ENCODE measurements around the gene RNF220. TPM values are rescaled to one million over a fixed set of nuclear protein-coding genes. Genes with fewer than 3 reads are reported as not detected.
A peak's percentile ranks its signal among the peaks of the same experiment; 100 is the strongest.

The RNF220 gene
- total RNA-seq, 2 donors from 2014 or later: 85.4 to 124 TPM

DNA sequence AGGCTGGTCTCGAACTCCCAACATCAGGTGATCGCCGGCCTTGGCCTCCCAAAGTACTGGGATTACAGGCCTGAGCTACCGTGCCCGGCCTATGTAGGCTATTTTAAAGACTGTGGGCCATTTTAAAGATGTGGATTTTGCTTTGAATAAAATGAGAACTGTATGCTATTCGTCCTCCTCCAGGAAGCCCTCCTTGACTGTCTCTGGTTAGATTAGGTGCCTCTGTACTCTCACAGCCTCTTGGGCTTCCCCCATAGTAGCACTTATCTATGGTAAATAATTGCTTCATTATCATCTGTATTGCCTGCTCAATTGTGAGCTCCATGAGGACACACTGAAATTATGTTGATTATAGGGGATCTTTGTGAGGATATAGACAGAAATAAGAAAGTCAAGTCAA, 29.5 kb upstream of the RNF220 start:
- no peak overlapping the region for H3K27ac ChIP-seq
- H3K4me3 ChIP-seq: no peak overlapping the region
- intact Hi-C loops (cut with DNase I): loop anchor here (10.0 kb wide), 1 partner anchor 269 kb away; no protein-coding TSS in a partner anchor
- no peaks in the 10 kb centered on the region for H3K4me1 ChIP-seq
- no peaks in the 10 kb centered on the region for H3K27me3 ChIP-seq
- no peak for TF ChIP-seq POLR2A (IDR thresholded peaks at IDR 0.05)
- TF ChIP-seq CTCF (IDR thresholded peaks at IDR 0.05): no peak
- 86 to 89% methylated on average over 6 of the region's 6 CpGs for WGBS, 2 donors
- no peaks in the 10 kb centered on the region for H3K9me3 ChIP-seq
- no peaks in the 10 kb centered on the region for H3K36me3 ChIP-seq (replicated peaks in 1 of 2; ENCODE audit: insufficient read depth in 1 of 2, low read depth in 2 of 2)
- ATAC-seq (no peak), DNase-seq (no peak)

GRCh38 chr1:44377925-44378784, 26.9 kb upstream of the RNF220 start:
- DNase-seq: peak; percentile 49 to 65 (median 56)
- H3K9me3 ChIP-seq: no peaks in the 10 kb centered on the region
- H3K27me3 ChIP-seq: no peaks in the 10 kb centered on the region
- H3K4me1 ChIP-seq: no peaks in the 10 kb centered on the region
- H3K36me3 ChIP-seq (replicated peaks in 1 of 2; ENCODE audit: insufficient read depth in 1 of 2, low read depth in 2 of 2): no peaks in the 10 kb centered on the region
- no peak overlapping the region for H3K27ac ChIP-seq
- intact Hi-C loops (cut with DNase I): loop anchor here (10.0 kb wide), 1 partner anchor 267 kb away; no protein-coding TSS in a partner anchor
- 54 to 61% methylated on average over 12 of the region's 12 CpGs for WGBS, 2 donors
- peak; percentile 50 to 76 (median 64) for TF ChIP-seq CTCF (IDR thresholded peaks at IDR 0.05)
- TF ChIP-seq POLR2A (IDR thresholded peaks at IDR 0.05): no peak
- no peak overlapping the region for H3K4me3 ChIP-seq
- no peak for ATAC-seq

DNA sequence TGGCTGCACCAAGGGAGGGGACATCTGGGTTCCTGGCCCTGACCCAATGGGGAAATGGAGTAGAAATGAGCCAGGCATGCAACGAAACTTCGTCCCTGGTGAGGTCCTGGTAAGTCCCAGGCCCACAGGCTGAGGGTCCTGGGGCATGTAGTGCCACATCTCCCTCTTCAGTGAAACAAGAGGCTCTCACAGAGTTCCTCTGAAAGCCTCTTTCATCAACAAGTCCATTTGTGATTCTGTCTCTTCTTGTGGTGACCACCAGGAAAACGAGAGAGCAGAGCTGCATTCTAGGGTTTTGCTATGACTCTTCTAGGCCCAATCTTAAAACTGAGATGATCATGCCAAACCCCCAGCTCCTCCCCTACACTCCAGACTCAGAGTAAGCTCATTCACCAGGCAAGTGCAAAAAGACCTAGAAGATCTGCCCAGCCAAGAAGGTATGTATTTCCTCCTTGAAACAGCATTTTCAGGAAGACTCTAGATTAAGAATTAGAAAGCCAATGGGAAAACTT, 24.3 kb upstream of the RNF220 start:
- no peak for DNase-seq
- no peak overlapping the region for H3K4me3 ChIP-seq
- no peaks in the 10 kb centered on the region for H3K36me3 ChIP-seq (replicated peaks in 1 of 2; ENCODE audit: insufficient read depth in 1 of 2, low read depth in 2 of 2)
- no peaks in the 10 kb centered on the region for H3K9me3 ChIP-seq
- TF ChIP-seq POLR2A (IDR thresholded peaks at IDR 0.05) (no peak), CTCF (IDR thresholded peaks at IDR 0.05) (no peak)
- no peaks in the 10 kb centered on the region for H3K27me3 ChIP-seq
- H3K27ac ChIP-seq: no peak overlapping the region
- 69 to 77% methylated on average over 3 of the region's 3 CpGs for WGBS, 2 donors
- no peak for ATAC-seq
- intact Hi-C loops (cut with DNase I): no loop called here
- no peaks in the 10 kb centered on the region for H3K4me1 ChIP-seq

DNA sequence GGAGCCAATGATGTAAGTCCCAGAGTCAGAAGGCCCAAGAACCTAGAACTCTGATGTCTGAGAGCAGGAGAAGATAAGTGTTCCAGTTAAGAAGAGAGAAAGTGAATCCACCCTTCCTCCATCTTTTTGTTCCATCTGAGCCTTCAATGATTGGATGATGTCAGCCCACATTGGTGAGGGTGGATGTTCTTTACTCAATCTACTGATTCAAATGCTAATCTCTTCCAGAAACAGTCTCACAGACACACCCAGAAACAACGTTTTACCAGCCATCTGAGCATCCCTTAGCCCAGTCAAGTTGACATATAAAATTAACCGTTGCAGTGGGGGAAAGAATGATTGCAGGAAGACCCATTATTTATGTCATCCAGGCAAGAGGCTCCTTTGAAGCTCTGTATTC, 16.5 kb upstream of the RNF220 start:
- Histone ChIP-seq H3K36me3 (replicated peaks in 1 of 2; ENCODE audit: insufficient read depth in 1 of 2, low read depth in 2 of 2) (no peaks in the 10 kb centered on the region), H3K9me3 (no peaks in the 10 kb centered on the region), H3K4me3 (no peak overlapping the region), H3K27ac (no peak overlapping the region), H3K4me1 (no peaks in the 10 kb centered on the region), H3K27me3 (no peaks in the 10 kb centered on the region)
- DNase-seq: no peak
- TF ChIP-seq POLR2A (IDR thresholded peaks at IDR 0.05): no peak
- intact Hi-C loops (cut with DNase I): no loop called here
- no peak for ATAC-seq
- WGBS, 2 donors: 30 to 44% methylated on average over 2 of the region's 2 CpGs

- no peak for TF ChIP-seq POLR2A (IDR thresholded peaks at IDR 0.05)
- TF ChIP-seq CTCF (IDR thresholded peaks at IDR 0.05): no peak
- H3K4me3 ChIP-seq: no peak overlapping the region
- no peaks in the 10 kb centered on the region for H3K9me3 ChIP-seq
- intact Hi-C loops (cut with DNase I): no loop called here
- WGBS, 2 donors: 61 to 65% methylated on average over 1 of the region's 1 CpG
- H3K4me1 ChIP-seq: no peaks in the 10 kb centered on the region
- no peak for ATAC-seq
- no peaks in the 10 kb centered on the region for H3K36me3 ChIP-seq (replicated peaks in 1 of 2; ENCODE audit: insufficient read depth in 1 of 2, low read depth in 2 of 2)
- H3K27me3 ChIP-seq: no peaks in the 10 kb centered on the region
- no peak for DNase-seq
- H3K27ac ChIP-seq: no peak overlapping the region
These were observed 15.6 kb upstream of the RNF220 start for GRCh38 chr1:44389437-44389836.

Measured in body of pancreas (tissue), 4 donors.